ENCODE results near the gene LRRC15.

DNA sequence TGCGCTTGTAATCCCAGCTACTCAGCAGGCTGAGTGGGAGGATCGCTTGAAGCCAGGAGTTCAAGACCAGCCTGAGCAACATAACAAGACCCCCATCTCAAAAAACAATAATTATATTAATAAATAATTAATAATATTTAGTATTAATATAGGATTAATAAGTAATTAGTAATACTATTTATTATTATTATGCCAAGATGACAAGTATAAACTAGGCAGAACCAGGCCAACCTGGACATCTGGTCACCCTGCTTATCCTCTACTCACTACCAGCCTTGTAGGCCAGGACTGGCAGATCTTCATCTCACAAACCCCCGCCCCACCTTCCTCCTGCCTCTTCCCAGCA is 18.8 kb downstream of the LRRC15 start:
- TF ChIP-seq, protein P1, sequence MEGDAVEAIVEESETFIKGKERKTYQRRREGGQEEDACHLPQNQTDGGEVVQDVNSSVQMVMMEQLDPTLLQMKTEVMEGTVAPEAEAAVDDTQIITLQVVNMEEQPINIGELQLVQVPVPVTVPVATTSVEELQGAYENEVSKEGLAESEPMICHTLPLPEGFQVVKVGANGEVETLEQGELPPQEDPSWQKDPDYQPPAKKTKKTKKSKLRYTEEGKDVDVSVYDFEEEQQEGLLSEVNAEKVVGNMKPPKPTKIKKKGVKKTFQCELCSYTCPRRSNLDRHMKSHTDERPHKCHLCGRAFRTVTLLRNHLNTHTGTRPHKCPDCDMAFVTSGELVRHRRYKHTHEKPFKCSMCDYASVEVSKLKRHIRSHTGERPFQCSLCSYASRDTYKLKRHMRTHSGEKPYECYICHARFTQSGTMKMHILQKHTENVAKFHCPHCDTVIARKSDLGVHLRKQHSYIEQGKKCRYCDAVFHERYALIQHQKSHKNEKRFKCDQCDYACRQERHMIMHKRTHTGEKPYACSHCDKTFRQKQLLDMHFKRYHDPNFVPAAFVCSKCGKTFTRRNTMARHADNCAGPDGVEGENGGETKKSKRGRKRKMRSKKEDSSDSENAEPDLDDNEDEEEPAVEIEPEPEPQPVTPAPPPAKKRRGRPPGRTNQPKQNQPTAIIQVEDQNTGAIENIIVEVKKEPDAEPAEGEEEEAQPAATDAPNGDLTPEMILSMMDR (IDR thresholded peaks at IDR 0.05), result no peak
- TF ChIP-seq POLR2A (IDR thresholded peaks at IDR 0.05), result no peak
- no peak for TF ChIP-seq POLR2AphosphoS5 (IDR thresholded peaks at IDR 0.05)
